HUES48 (cell line): Measurements from ENCODE around the gene PRAMEF6.
"Not testable (repeated sequence)": the region's sequence is repeated elsewhere in the genome, so short reads cannot be mapped to it uniquely, and the experiment has no call there.

Source experiments
- H3K27ac ChIP-seq: one replicate; pipeline ENCODE4 v1.7.0; 2013; ENCODE audit warnings: low read depth, low read length, inconsistent platforms
- H3K27me3 ChIP-seq: 2 replicates; pipeline ENCODE4 v1.6.1; 2013; ENCODE audit warnings: mild to moderate bottlenecking, low read length; ENCODE audit not compliant: control insufficient read depth, insufficient read depth
- H3K36me3 ChIP-seq: 2 replicates; pipeline ENCODE4 v1.6.1; 2013; ENCODE audit warnings: low read length; ENCODE audit not compliant: control insufficient read depth, insufficient read depth
- H3K4me1 ChIP-seq: 2 replicates; pipeline ENCODE4 v1.6.1; 2013; ENCODE audit warnings: mild to moderate bottlenecking, low read length; ENCODE audit not compliant: control insufficient read depth, insufficient read depth
- H3K4me3 ChIP-seq: 2 replicates; pipeline ENCODE4 v1.5.1; 2013; ENCODE audit warnings: mild to moderate bottlenecking, low read depth, low read length
- H3K9ac ChIP-seq: 2 replicates; pipeline ENCODE4 v1.6.1; 2013; ENCODE audit warnings: mild to moderate bottlenecking, low read depth, low read length, moderate library complexity
- H3K9me3 ChIP-seq: 2 replicates; pipeline ENCODE4 v1.6.1; 2013; ENCODE audit warnings: low read length; ENCODE audit not compliant: control insufficient read depth, insufficient read depth

The PRAMEF6 gene

GRCh38 chr1:12947480-12947879 is at the start of gene PRAMEF6:
Gene PRAMEF6 (minus strand): TSS chr1:12947580. CDS start chr1:12942518, 5,062 bp downstream.
- not testable (repeated sequence) for H3K36me3 ChIP-seq, H3K4me3 ChIP-seq

GRCh38 chr1:12924368-12924767 is 23.0 kb downstream of the PRAMEF6 start:
- H3K9ac ChIP-seq, H3K36me3 ChIP-seq, H3K27me3 ChIP-seq, H3K4me3 ChIP-seq, H3K9me3 ChIP-seq, H3K27ac ChIP-seq, H3K4me1 ChIP-seq: not testable (repeated sequence)

More at GRCh38 chr1:12947480-12947879, at the start of gene PRAMEF6:
- not testable (repeated sequence) for H3K27me3 ChIP-seq, H3K27ac ChIP-seq, H3K9ac ChIP-seq, H3K4me1 ChIP-seq, H3K9me3 ChIP-seq

DNA sequence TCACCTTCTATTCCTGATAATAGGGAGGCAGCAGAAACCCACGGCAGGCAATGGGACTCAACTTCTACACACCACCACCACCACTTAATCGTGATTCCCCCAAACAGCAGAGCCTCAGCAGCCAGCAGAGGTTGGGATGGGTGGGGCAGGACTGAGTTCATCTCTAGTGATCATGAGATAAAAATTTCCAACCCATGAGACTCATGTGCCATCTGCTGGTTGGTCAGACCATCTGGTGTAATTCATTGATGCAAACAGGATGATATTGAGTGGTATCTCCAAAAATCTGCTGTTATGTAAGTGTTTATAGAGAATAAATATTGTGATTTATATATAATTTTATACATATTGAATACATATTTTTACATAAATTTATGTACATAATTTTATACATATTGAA is 25.6 kb downstream of the PRAMEF6 start:
- not testable (repeated sequence) for H3K27ac ChIP-seq, H3K9ac ChIP-seq, H3K4me3 ChIP-seq, H3K9me3 ChIP-seq, H3K36me3 ChIP-seq, H3K4me1 ChIP-seq, H3K27me3 ChIP-seq

DNA sequence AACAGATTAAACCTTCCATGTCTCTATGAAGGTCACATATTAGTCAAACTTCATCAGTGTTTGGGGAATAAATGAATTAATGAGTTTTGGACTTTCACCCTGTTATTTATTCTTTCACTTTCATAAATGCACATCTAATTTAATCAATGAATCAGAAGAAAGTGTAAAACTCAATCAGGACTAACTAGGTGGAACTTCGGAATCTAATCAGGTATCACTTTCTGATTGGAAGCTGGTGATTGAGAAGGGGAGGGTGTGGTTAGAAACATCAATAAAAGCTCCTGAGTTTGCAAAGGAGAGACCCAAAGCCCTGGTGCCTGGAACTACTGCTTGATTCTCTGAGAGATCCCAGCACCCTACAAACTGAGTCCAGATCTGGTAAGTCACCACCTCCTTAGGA is 31.1 kb downstream of the PRAMEF6 start, which contains the start of gene PRAMEF7:
Gene PRAMEF7 (plus strand): TSS at position 301 of the 400 bp plus-strand sequence. CDS start 1,083 bp downstream, outside the sequence.
- not testable (repeated sequence) for H3K9ac ChIP-seq, H3K36me3 ChIP-seq, H3K27me3 ChIP-seq, H3K4me3 ChIP-seq, H3K27ac ChIP-seq, H3K9me3 ChIP-seq, H3K4me1 ChIP-seq

DNA sequence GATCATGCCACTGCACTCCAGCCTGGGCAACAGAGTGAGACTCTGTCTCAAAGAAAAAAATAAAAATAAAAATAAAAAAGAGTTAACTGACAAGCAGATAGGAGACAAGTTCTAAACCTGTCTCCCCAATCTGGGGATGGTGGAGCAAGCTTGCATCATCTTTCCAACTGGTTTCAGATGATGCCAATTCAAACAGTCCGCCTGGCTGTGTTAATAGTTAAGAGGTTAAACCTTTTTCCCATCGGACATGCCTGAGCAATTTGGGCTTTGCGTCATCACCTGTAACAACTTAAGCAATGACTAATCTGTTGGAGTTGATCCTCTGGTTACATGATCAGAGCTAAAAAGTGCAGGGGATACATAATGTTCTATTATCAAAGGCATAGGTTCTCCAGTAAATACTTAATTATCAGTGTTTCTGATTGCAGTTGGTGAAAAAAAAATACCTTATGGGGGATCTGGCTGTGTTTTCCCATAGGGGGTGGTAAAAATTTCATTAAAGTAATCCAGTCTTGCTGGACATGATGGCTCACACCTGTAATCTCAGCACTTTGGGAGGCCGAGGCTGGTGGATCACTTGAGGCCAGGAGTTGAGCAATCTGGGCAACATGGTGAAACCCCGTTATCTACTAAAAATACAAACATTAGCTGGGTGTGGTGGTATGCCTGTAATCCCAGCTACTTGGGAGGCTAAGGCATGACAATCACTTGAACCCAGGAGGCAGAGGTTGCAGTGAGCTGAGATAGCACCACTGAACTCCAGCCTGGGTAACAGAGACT is 43.4 kb downstream of the PRAMEF6 start:
- not testable (repeated sequence) for H3K27ac ChIP-seq, H3K9ac ChIP-seq

DNA sequence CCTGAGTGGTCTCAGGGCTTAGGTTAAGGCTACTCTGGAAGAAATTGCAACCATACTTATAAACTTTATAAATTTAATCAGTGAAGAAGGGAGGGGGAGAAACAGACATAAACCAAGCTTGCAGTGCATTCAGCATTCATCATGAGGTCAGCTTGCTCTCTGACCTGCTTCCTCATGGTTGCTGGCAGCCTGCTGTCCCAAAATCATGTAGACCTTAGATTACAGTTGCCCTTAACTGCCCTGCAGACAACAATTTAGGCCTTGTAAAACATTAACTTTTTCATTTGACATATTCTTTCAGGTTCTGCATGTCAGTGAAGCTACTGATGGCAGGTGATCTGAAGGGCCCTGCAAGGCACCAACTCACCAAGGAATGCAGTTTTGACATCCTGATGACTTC is 48.2 kb downstream of the PRAMEF6 start:
- H3K9me3 ChIP-seq, result not testable (repeated sequence)

More for the DNA sequence above, 43.4 kb downstream of the PRAMEF6 start:
- H3K4me3 ChIP-seq, H3K9me3 ChIP-seq, H3K27me3 ChIP-seq, H3K36me3 ChIP-seq, H3K4me1 ChIP-seq: not testable (repeated sequence)

DNA sequence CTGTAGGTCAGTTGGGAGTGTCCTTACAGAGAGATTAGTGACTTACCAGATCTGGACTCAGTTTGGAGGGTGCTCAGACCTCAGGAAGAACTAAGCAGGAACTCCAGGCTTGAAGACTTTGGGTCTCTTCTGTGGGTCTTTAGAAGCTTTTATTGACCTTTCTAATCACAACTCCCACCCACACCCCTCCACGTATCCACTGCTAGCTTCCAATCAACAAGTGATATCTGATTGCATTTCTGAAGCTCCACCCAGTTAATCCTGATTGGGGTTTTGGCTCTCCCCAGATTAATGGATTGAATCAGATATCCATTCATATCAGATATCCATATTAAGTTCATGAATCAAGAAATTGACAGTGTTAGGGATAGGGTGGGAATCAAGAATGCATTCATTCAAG is 49.2 kb downstream of the PRAMEF6 start, which contains the start of gene PRAMEF10:
Gene PRAMEF10 (minus strand): TSS at position 101 of the 400 bp plus-strand sequence. CDS start 2,423 bp downstream, outside the sequence.
- not testable (repeated sequence) for H3K27me3 ChIP-seq

More for the DNA sequence above, 48.2 kb downstream of the PRAMEF6 start:
- H3K27ac ChIP-seq, H3K27me3 ChIP-seq, H3K36me3 ChIP-seq, H3K4me3 ChIP-seq, H3K4me1 ChIP-seq, H3K9ac ChIP-seq: not testable (repeated sequence)

More for the DNA sequence above, 49.2 kb downstream of the PRAMEF6 start, which contains the start of gene PRAMEF10:
- H3K27ac ChIP-seq, H3K4me3 ChIP-seq, H3K36me3 ChIP-seq, H3K4me1 ChIP-seq, H3K9me3 ChIP-seq, H3K9ac ChIP-seq: not testable (repeated sequence)
